HG02938 (cell line): ENCODE measurements around the gene COX5A.
"Not testable (repeated sequence)": the region's sequence is repeated elsewhere in the genome, so short reads cannot be mapped to it uniquely, and the experiment has no call there.

Source experiments
- ATAC-seq: cut with Tn5 transposase; IDR thresholded peaks from one replicate; pipeline ENCODE4 v1.9.1; 2021; ENCODE audit warnings: mild to moderate bottlenecking, moderate library complexity; ENCODE audit not compliant: unreplicated experiment

Gene COX5A

DNA sequence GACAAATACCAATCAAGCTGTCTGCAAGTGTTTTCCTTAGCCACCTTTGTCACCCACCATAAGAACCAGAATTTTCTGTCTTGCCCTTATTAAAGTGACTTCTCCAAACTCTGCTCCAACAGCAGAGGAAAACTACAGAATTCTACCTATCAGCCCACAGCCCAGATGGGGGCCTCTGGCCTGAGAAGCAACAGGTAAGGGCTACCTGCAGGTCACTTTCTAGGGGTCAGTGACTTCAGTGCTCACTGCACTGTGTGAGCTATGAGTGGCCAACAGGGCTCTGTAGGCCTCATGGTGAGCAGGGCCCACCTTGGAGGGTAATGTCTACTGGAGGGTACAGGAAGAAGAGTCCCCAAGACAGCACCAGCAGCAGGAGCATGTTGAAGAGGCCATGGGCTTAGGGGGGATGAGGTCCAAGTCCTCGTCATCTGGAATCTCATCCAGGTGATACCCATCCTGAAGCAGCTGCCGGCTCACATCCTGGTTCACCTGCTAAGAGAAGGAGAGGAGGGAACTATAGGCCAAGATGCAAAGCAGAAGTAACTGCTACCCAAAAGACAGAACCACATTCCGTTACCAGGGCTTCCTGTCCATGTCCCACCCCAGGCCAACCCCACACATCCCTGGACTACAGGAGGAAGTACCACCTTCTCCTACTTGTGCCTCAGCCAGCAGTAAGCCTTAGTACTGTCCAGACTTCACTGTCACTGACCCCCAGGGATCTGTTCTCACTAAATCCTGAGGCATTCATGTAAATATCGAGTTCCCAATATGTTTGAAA lies 35.4 kb downstream of the COX5A start:
- no peak for ATAC-seq

GRCh38 chr15:74901612-74902063 lies 36.2 kb downstream of the COX5A start:
- no peak for ATAC-seq

DNA sequence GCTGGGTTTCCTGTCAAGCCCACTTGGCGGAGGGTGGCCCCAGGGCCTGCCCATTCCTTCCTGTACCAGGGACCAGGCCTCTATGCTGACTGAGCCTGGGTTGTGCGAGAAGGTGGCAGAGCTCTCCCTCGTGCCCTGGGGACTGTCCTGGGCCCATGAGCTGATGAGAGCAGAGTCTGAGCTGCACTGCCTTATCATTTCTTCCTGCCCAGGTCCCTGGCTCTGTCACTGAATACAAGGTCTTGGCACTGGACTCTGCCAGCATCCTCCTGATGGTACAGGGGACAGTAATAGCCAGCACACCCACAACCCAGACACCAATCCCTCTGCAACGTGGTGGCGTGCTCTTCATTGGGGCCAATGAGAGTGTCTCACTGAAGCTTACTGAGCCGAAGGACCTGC lies 40.6 kb downstream of the COX5A start:
- ATAC-seq: no peak

GRCh38 chr15:74896316-74896715 lies 41.6 kb downstream of the COX5A start:
- ATAC-seq: no peak

GRCh38 chr15:74895830-74896229 lies 42.0 kb downstream of the COX5A start:
- no peak for ATAC-seq

GRCh38 chr15:74894383-74894782 lies 43.5 kb downstream of the COX5A start:
- not testable (repeated sequence) for ATAC-seq

DNA sequence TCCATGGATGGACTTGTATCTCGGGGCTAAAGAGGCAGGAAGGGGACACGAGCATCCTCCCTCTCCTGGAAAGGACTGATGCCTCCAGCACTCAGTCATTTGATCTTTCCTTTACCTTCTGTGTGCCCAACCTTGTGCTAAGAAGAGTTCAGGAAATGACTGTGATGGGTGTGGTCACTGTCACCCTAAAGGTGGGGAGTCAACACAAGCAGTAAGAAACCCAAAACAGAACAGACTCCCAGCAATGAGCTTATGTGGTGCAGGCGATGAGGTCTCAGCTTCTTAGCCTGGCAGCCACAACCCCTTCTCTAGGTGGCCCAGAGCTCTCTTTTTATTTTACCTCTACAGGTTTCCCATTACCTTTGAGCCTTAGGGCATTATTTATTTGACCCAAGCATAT lies 44.2 kb downstream of the COX5A start:
- no peak for ATAC-seq

DNA sequence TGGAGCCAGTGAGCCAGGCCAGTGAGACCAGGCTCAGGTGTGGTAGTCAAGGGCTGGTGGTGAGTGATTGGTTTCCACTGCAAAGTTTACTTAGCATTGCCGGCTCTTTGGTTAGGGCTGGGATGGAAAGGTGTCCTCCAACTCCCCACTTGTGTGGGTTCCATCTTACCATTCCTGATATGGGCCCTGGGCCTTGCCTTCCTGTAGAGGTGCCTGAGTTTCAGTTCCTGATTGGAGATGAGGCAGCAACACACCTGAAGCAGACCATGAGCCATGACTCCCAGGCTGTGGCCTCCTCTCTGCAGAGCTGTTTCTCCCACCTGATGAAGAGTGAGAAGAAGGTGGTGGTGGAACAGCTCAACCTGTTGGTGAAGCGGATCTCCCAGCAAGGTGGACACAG lies 44.9 kb downstream of the COX5A start:
- ATAC-seq: no peak

DNA sequence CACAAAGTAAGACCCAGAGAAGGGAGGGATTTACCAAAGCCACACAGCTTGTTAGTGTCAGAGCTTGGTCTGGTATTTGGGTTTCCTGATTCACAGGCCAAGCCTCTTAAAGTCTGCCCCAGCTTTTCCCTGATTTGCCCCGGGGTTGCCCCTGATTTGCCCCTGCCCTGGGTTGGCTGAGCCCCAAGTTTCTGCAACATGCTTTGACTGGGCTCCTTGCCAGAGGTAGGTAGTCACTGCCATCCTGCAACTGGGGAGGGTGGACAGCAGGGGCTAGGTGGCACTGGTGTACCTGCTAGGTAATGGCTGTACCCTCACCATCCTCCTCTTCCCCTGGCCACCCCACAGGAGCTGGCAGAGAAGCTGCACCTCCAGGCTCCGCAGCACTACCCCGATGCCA lies 45.6 kb downstream of the COX5A start:
- ATAC-seq: no peak

DNA sequence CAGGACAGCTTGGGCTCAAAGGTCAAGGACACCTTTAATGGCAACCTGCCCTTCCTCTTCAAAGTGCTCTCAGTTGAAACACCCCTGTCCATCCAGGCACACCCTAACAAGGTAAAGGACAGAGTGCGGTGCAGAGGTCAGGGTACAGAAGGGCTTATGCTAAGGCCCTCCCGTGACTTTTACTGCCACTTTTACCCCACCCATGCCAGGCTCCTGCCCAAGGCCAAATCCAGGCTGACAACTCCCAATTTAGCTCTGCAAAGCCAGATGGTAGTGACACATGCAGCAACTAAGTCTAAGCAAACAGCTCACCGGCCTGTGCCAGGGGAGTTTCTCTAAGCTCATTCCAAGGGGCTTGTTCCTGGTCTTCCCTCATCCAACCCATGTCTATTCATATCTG lies 46.4 kb downstream of the COX5A start:
- ATAC-seq: no peak

DNA sequence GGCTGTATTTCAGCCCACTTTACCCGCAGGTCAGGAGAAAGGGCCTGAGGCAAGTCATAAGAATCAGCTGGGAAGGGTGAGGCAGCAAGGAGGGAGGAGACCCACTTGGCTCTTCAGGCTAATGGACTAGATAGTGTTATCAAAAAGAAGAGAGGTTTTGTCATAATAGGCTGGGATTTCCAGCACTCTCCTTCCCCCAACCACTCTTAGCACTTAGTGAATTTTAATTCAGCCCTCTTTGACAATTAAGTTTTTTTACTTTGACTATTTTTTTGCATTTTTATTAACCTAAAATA lies 47.3 kb downstream of the COX5A start:
- no peak for ATAC-seq

DNA sequence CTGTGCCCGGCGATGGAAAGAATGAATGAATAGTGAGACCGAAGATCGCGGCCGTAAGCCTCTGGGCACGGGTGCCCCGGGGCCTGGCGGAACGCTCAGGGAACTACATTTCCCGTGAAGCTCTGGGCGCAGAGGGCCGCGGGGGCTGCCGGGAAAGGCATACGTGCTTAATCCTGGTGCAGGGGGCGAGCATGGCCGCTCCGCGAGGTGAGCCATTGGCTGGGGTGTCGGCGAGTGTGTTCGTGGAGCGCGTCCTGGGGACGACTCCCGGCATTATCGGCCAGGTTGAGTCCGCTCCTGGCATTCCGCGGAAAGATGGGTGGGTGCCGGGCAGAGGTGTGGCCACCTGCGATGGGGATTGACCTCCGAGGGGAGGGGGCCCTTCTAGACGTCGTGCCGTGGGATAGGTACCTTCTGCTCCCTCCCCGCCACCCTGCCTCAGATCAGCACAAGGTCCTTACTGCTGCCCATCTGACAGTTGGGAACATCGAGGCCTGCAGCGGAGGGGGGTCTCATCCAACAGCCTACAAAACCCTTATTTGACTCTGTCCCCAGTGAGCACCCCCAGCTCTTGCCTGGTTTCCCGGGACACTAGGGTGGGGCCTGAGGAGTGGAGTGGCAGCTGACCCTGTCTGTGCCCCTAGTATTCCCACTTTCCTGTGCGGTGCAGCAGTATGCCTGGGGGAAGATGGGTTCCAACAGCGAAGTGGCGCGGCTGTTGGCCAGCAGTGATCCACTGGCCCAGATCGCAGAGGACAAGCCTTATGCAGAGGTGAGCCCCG lies 47.8 kb downstream of the COX5A start, which contains the start of gene MPI:
Gene MPI, plus strand, starts transcription at position 160 of the 782 bp plus-strand sequence. Its CDS starts 32 bp downstream, at position 192.
- peak; percentile 86 for ATAC-seq

DNA sequence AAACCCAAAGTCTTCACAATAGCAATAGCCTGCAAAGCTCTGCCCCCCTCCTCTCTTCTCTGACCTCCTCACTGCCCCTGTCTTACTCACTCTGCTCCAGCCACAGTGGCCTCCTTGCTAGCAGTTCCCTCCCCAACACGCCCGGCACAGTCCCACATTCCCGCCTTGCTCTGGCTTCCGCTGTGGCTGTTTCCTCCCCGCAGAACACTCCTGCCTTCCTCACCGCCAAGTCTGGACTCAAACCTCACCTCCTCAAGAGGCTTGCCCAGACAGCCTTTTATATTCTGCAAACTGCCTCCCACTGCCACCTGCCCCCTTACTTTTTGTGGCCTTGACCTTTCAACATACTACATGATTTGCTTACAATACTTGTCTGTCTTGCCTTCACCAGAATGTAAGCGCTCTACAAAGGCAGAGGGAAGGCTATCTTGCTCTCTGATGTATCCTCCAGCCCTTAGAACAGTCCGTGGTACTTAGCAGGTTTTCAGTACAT lies 48.4 kb downstream of the COX5A start:
- ATAC-seq: no peak

DNA sequence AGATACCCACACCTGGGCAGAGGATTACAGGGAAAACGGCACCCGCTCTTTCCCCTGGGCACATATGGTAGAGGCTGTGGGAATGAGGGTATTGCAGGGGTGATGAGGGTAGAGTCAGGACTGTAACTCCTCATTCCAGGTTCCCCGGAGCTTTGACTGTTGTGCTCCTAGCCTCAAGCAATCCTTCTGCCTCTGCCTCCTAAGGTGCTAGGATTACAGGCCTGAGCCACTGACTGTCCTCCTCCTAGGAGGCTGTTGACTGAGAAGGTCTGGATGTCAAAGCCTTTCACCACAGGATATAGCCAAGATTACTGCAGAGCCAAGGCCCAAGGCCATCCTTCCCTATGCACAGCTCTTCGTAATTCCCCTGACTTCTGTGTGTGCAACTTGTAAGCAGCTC lies 49.2 kb downstream of the COX5A start:
- ATAC-seq: no peak

- not testable (repeated sequence) for ATAC-seq
Observed at GRCh38 chr15:74887537-74888193, 50.2 kb downstream of the COX5A start.

GRCh38 chr15:74885461-74885860 lies 52.4 kb downstream of the COX5A start:
- no peak for ATAC-seq

DNA sequence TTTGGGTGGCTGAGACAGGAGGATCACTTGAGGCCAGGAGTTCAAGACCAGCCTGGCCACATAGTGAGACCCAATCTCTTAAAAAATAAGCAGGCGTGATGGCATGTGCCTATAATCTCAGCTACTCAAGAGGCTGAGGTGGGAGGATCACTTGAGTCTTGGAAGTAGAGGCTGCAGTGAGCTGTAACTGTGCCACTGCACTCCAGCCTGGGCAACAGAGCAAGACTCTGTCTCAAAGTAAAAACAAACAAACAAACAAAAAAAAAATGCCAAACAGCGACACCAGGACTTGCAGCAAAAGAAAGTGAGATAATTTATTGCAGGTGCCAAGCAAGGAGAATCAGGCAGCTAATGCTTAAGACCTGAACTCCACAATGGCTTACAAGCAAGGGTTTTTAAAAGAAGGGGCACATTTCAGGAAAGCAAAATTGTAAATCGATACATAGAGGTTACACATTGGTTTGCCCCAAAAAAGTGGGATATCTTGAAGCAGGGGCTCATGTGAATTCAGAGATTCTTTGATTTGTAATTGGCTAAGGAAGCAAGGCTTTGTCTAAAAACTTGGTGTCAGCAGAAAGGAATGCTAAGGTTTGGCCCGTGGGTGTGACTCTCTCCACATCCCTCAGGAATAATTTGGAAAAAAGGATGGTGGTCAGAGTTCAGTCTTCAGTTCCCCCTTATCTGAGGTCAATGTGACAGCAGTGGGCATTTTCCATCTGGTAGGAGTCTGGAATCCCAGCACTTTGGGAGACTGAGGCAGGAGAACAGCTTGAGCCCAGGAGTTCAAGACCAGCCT lies 53.2 kb downstream of the COX5A start:
- no peak for ATAC-seq

GRCh38 chr15:74882528-74882927 lies 55.3 kb downstream of the COX5A start:
- no peak for ATAC-seq

DNA sequence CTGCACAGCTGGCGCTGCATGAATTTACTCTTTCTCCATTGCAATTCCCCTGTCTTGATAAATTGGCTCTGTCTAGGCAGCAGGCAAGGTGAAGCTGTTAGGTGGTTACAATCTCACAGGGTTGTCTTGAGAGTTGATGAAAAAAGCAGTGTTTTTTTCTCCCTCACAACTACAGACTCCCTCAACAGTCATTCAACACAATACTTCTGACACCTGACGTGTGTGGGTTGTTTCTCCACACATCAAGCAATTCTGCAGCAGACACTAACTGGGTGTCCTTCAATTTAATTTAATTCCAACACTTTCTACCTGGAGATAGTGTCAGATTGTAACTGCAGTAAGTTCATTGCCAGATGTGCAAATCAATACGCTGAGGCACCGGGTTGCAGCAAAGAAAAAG lies 59.6 kb downstream of the COX5A start:
- no peak for ATAC-seq

DNA sequence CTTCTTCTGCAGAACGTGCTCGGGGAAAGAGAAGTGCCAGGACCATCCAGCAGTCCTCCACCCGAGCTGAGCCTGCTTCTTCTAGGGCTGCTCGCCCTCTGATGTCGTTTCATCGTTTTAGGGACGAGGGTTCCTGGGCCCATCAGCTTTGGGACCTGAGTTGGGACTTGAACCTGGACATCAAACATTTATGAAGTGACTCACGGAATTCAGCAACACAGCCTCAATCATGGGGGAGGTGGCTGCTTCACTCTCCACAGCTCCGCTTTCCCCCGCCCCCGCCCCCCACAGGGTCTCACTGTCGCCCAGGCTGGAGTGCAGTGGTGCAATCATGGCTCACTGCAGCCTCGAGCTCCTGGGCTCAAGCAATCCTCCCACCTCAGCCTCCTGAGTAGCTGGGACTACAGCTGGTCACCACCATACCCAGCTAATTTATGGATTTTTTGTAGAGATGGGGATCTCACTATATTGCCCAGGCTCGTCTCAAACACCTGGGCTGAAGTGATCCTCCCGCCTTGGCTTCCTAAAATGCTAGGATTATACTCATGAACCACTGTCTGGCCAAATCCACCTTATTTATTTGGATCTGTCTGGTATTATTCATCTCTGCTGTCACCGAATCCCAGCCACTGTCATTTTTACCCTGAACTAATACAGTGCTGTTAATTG lies 64.0 kb downstream of the COX5A start:
- no peak for ATAC-seq
